ENCODE results near the gene LCT.
"Not testable (repeated sequence)": the region's sequence is repeated elsewhere in the genome, so short reads cannot be mapped to it uniquely, and the experiment has no call there.

Gene LCT

GRCh38 chr2:135796606-135797005 lies 40.4 kb downstream of the LCT start:
- no peak for DNase-seq

- not testable (repeated sequence) for DNase-seq
Measured at GRCh38 chr2:135795641-135796040, 41.3 kb downstream of the LCT start.

GRCh38 chr2:135792401-135793150 lies 44.4 kb downstream of the LCT start:
- DNase-seq: no peak

- no peak for DNase-seq
Measured at GRCh38 chr2:135791418-135792190, 45.4 kb downstream of the LCT start.

- no peak for DNase-seq
Measured at GRCh38 chr2:135790423-135790822, 46.6 kb downstream of the LCT start.

- DNase-seq: no peak
Measured at GRCh38 chr2:135786823-135787222, 50.2 kb downstream of the LCT start.

GRCh38 chr2:135785032-135785431 lies 52.0 kb downstream of the LCT start:
- DNase-seq: no peak

GRCh38 chr2:135783439-135783838 lies 53.5 kb downstream of the LCT start:
- DNase-seq: no peak

- DNase-seq: no peak
Measured at GRCh38 chr2:135782231-135782630, 54.8 kb downstream of the LCT start.

GRCh38 chr2:135776367-135776766 lies 60.6 kb downstream of the LCT start:
- no peak for DNase-seq

- no peak for DNase-seq
Measured at GRCh38 chr2:135775420-135775819, 61.6 kb downstream of the LCT start.

GRCh38 chr2:135773917-135774316 lies 63.1 kb downstream of the LCT start:
- DNase-seq: no peak

GRCh38 chr2:135773319-135773718 lies 63.7 kb downstream of the LCT start:
- no peak for DNase-seq

- DNase-seq: no peak
Measured at GRCh38 chr2:135768863-135769262, 68.1 kb downstream of the LCT start.

GRCh38 chr2:135762530-135762929 lies 74.5 kb downstream of the LCT start:
- no peak for DNase-seq

GRCh38 chr2:135762022-135762421 lies 75.0 kb downstream of the LCT start:
- DNase-seq: no peak

- DNase-seq: no peak
Measured at GRCh38 chr2:135756692-135757091, 80.3 kb downstream of the LCT start.

- DNase-seq: no peak
Measured at GRCh38 chr2:135755573-135755972, 81.4 kb downstream of the LCT start.

GRCh38 chr2:135745545-135745944 lies 91.4 kb downstream of the LCT start:
- no peak for DNase-seq

GRCh38 chr2:135744760-135745314 lies 92.1 kb downstream of the LCT start:
- peak; percentile 43 for DNase-seq

GRCh38 chr2:135743860-135744259 lies 93.1 kb downstream of the LCT start:
- no peak for DNase-seq

- DNase-seq: peak; percentile 48
Measured at GRCh38 chr2:135742325-135742757, 94.6 kb downstream of the LCT start.

GRCh38 chr2:135741395-135742324 lies 95.3 kb downstream of the LCT start, which contains the start of gene UBXN4:
UBXN4 (plus strand) TSS chr2:135741855; CDS start chr2:135741930, 75 bp downstream.
- peak; percentile 97 for DNase-seq

Data from stimulated activated CD4-positive, alpha-beta T cell treated with anti-CD3 and anti-CD28 coated beads, Interleukin-15, amount 100 ng/mL, for 24 hours (primary cell).